ENCODE results near the gene PARN.

GRCh38 chr16:14407786-14408399, 222.2 kb downstream of the PARN start:
- no peak for TF ChIP-seq CTCF (IDR thresholded peaks at IDR 0.05)
- no peak for TF ChIP-seq POLR2A (IDR thresholded peaks at IDR 0.05)

All from sigmoid colon (tissue), 3 donors.